IPS-11a (cell line): Measurements from ENCODE around the gene OMA1.
"Not testable (repeated sequence)": the region's sequence is repeated elsewhere in the genome, so short reads cannot be mapped to it uniquely, and the experiment has no call there.

Experiments
- H3K4me3 ChIP-seq: one replicate; pipeline ENCODE4 v1.5.1; 2013; ENCODE audit warnings: low read depth, low read length, control low read depth

OMA1 gene

GRCh38 chr1:58529284-58529683 is 17.2 kb downstream of the OMA1 start:
- no peak overlapping the region for H3K4me3 ChIP-seq

- H3K4me3 ChIP-seq, result no peak overlapping the region
Measured at GRCh38 chr1:58528518-58528917, 18.0 kb downstream of the OMA1 start.

- no peak overlapping the region for H3K4me3 ChIP-seq
Measured at GRCh38 chr1:58524353-58524945, 22.1 kb downstream of the OMA1 start.

- H3K4me3 ChIP-seq, result no peak overlapping the region
Measured at GRCh38 chr1:58515794-58516401, 30.6 kb downstream of the OMA1 start.

- H3K4me3 ChIP-seq, result no peak overlapping the region
Measured at GRCh38 chr1:58513956-58514355, 32.6 kb downstream of the OMA1 start.

DNA sequence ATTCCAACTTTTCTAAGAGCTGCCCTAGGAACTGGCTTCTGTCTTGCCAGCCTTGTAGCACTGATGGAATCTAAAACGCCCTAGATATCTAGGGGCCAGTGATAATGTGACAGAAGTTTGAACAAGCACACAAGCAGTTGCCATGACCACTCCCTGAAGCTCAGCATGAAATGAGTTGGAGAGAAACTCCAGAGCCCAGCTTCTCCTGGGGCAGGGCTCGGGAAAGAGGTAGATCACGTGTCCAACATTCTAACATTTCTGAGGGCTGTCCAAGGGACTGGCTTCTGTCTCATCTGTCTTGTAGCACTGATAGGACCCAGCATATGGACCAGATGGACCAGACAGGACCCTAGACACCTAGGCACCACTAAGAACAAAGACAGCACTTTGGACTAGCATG is 37.9 kb downstream of the OMA1 start:
- no peak overlapping the region for H3K4me3 ChIP-seq

DNA sequence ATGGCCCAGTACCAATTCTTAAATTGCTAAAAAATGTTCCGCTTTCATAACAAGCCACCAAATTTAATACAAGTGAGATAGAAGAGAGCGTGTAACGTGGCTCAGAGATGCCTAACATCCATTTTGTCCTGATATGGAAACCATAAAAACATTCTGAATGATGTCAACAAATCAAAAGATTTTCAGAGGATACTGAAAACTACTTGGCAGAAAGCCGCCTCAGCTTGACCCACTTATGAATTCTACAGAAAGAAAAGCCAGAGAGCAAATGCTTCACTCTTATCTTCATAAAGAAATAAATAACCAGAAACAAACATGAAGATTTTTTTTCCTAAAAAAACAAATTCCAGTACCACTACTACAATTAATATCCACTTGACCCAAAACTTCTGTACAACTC is 41.2 kb downstream of the OMA1 start:
- no peak overlapping the region for H3K4me3 ChIP-seq

- H3K4me3 ChIP-seq, result no peak overlapping the region
Measured at GRCh38 chr1:58502519-58502918, 44.0 kb downstream of the OMA1 start.

- H3K4me3 ChIP-seq, result no peak overlapping the region
Measured at GRCh38 chr1:58500043-58500442, 46.5 kb downstream of the OMA1 start.

- H3K4me3 ChIP-seq, result no peak overlapping the region
Measured at GRCh38 chr1:58497499-58497898, 49.0 kb downstream of the OMA1 start.

GRCh38 chr1:58496042-58496441 is 50.5 kb downstream of the OMA1 start:
- no peak overlapping the region for H3K4me3 ChIP-seq

DNA sequence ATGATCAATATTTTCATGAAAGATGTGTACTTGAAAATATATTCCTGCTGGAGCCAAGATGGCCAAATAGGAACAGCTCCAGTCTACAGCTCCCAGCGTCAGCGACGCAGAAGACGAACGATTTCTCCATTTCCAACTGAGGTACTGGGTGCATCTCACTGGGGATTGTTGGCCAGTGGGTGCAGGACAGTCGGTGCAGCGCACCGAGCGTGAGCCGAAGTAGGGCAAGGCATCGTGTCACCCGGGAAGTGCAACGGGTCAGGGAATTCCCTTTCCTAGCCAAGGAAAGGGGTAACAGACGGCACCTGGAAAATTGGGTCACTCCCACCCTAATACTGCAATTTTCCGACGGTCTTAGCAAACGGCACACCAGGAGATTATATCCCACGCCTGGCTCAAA is 57.6 kb downstream of the OMA1 start:
- not testable (repeated sequence) for H3K4me3 ChIP-seq

DNA sequence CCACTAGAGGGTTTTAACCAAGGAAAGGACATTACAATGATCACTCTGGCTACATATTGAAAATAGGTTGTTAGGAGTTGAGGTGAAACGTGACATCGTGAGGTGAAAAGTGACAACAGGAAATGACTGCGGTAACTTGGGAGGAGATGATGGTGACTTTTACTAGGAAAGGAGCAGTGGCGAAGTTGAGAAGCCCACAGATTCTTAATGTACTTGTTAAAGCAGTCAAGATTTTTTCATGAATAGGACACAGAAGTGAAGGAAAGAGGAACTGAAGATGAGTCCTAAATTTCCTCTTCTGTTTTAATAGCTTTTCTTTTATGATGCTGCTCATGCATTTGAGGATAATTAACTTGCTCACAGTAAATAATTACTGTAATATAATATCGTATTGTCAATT is 59.5 kb downstream of the OMA1 start:
- H3K4me3 ChIP-seq, result no peak overlapping the region

DNA sequence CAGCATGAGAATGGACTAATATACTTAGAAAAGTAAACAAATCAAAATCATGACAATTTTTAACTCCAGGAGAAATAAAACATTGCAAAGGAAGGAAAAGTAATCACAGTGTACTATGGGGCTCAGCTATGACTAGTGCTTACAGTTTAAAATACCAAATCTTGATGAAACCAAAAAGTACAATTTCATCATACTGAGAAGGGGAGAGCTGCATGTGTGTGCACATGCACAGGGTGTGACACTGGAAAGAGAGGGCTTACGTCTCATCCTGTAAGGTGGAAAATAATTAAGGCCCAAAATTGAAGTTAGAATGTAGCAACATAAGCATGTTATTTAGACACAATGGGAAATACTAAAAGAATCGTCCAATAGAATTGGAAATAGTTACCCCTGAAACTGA is 64.6 kb downstream of the OMA1 start:
- H3K4me3 ChIP-seq, result no peak overlapping the region

DNA sequence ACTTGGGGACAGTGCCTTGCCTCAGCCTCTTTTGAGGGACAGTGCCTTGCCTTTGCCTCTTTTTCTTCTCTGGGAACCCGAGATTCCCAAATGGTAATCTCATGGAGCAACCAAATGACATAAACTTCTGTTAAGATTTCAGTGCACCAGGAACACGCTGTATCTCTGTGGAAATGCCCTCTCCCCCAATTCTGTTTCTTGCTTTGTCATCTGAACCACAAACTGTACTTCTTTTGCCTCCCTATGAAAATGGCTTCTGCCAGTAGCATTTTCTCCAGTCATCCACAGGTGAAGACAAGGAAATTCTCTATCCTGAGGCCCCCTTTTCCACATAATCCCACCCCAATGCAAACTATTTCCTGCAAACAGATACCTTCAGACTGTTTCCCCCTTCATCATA is 66.3 kb downstream of the OMA1 start:
- H3K4me3 ChIP-seq, result no peak overlapping the region

DNA sequence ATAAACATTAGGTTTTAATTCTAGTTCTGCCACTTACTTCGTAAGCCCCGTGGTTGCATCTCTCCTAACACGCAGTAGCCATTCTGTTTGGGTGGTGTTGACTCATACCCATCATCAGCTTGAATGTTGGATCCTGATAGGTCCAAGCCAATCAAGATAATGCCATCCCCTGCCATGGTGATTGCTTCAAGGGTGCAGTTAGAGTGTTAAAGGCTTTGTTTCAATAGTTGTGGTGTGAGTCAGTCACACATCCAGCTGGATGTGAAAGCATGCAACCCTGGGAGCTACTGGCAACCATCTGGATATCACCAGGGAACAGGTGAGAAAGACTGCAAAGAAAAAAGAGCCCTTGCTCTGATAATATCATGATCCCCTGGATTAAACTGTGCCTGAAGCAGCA is 69.1 kb downstream of the OMA1 start:
- no peak overlapping the region for H3K4me3 ChIP-seq

DNA sequence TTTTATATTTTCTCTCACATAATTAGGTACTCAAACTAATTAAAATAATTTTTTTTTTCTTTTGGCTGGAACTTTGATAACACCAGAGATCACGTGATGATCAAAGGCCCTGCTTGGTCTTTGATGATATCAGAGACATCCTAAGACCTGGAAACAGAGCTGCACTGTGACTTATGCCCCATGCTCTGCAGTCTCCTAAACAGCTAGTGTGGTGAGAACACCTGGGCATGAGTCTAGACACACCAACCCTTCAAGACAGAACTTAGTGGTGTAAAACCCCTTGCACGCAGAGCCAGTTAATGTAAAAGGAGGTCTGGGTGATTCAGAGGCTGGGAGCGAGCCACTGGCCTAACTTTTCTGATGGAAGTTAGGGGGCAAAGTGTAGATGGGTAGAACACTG is 70.3 kb downstream of the OMA1 start:
- H3K4me3 ChIP-seq, result no peak overlapping the region

DNA sequence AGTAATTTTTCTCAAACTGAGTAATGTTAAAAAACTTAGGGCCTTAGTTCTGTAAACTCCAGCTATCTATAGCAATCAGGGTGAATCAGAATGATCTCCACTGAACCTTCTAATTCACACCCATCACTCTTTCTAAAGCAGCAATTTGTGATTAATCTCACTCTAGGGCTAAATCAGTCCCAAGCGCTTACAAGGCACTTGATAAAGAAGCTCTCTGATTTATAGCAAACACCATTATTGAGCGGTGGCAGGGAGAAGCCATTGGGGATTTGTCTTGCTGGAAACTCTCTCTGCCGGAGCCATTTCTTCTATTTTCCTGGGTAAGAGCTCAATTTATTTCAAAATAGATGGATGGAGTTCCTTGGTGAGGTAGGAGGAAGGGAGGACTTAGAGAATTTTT is 77.0 kb downstream of the OMA1 start:
- no peak overlapping the region for H3K4me3 ChIP-seq

DNA sequence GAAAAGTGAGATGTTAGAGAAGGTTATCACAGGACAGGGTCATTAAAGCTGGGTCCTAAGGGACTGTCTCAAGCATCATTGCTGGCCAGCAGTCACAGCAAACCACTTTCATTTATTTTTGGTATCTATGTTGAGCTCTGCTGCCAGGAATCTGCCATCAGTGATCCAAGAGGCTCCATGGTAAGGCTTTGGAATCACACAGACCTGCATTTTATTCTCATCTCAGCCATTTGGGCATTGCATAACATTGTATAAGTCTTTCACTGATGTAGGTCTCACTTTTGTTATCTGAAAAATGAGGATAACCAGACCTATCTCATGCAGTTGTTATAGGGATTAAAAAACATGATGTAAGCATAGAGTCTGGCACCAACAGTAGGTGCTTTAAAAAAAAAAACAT is 77.5 kb downstream of the OMA1 start:
- no peak overlapping the region for H3K4me3 ChIP-seq

DNA sequence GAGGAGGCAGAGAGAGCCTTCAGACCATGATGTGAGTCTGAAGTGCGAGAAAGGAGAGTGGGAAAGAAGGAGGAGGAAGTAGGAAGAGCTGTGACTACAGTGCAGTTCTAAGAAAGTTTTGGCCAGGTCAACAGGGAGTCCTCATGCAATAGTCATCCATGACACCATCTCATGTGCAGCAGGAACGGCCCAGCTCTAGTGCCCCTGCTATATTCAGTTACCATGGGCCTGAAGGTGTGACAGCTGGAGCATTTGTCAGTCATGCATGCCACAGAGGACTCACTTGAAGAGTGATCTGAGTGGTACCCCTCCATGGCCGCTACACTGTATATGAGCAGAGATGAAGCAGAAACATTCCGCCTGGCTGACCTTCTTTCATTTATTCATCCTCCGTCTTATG is 77.9 kb downstream of the OMA1 start:
- no peak overlapping the region for H3K4me3 ChIP-seq

- no peak overlapping the region for H3K4me3 ChIP-seq
Measured at GRCh38 chr1:58466630-58467241, 79.8 kb downstream of the OMA1 start.

DNA sequence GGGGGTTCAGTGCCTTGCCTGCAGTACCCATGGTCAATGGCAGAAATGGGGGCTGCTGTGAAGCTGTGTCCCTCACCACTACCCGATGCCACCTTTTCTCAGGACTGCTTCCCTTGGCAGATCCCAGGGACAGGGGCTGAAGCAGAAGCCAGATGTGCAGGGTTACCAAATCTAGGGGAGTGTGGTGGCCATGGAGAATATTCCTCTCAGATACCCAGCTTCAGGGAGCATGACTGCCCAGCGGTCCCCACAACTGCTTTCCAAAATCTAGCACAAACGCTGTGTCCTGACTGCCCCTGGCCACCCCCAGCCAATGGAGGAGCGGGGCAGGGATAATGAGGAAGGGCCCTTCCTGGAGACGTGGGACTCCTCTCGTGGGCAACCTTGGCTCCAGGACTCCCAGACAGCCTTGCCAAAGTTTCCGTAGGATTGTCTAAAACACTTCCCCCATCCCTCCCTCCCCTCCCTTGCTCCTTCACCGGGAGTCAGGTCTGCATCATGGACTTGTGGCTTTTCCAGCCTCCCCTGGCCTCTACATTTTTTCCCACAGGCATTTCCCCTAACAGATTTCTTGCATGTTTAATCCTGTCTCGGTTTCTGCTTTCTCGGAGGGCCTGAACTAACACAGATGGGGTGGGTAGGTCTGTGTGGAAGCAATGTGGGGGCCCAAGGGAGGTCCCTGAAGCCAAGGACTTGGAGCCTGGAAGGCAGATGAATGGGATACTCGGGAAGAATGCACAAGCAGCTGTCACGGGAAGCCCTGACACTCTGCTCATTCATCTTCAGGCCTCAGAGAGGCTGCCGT is 80.5 kb downstream of the OMA1 start:
- H3K4me3 ChIP-seq, result no peak overlapping the region
